ENCODE measurements around the gene TMPRSS3.

TMPRSS3 gene

DNA sequence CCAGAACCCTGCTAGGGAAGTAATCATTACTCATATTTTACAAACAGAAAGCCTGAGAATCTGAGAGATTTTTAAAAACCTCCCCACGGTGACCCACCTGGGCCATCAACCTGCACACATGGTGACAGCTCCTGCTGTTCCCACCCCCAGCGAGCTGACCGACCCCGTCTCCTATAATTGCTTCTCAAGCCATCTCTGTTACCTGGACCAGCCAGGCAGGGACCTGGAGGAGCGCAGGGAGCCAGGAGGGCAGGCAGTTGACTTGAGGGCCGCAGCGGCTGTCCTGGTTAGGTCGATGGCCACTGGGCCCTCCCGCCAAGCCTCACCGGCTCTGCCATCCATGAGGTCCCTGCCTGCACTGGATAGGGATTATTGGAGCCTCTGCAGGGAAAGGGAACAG lies 52.8 kb downstream of the TMPRSS3 start:
- H3K9me3 ChIP-seq (ENCODE audit: insufficient read depth, low read depth, low read length) = no peaks in the 10 kb centered on the region
- H3K4me1 ChIP-seq (ENCODE audit: insufficient read depth, low read length, poor library complexity, severe bottlenecking) = peaks cover 9% of the 10 kb centered on the region
- no peaks in the 10 kb centered on the region for H3K79me2 ChIP-seq (ENCODE audit: insufficient read depth, low read length)
- no peaks in the 10 kb centered on the region for H3F3A ChIP-seq (ENCODE audit: low read depth)
- no peak for TF ChIP-seq EZH2phosphoT487 (IDR thresholded peaks at IDR 0.05; ENCODE audit: borderline replicate concordance)
- TF ChIP-seq, protein P1, sequence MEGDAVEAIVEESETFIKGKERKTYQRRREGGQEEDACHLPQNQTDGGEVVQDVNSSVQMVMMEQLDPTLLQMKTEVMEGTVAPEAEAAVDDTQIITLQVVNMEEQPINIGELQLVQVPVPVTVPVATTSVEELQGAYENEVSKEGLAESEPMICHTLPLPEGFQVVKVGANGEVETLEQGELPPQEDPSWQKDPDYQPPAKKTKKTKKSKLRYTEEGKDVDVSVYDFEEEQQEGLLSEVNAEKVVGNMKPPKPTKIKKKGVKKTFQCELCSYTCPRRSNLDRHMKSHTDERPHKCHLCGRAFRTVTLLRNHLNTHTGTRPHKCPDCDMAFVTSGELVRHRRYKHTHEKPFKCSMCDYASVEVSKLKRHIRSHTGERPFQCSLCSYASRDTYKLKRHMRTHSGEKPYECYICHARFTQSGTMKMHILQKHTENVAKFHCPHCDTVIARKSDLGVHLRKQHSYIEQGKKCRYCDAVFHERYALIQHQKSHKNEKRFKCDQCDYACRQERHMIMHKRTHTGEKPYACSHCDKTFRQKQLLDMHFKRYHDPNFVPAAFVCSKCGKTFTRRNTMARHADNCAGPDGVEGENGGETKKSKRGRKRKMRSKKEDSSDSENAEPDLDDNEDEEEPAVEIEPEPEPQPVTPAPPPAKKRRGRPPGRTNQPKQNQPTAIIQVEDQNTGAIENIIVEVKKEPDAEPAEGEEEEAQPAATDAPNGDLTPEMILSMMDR (conservative IDR thresholded peaks at IDR 0.05; ENCODE audit: low read length) = no peak
- H3K9ac ChIP-seq (ENCODE audit: low read depth, low read length, poor library complexity, severe bottlenecking) = no peak overlapping the region
- no peak overlapping the region for H3K4me2 ChIP-seq (ENCODE audit: low read depth, low read length, poor library complexity, severe bottlenecking)
- no peak overlapping the region for H2AFZ ChIP-seq (ENCODE audit: low read length)
- no peaks in the 10 kb centered on the region for H4K20me1 ChIP-seq (ENCODE audit: insufficient read depth, low read length, poor library complexity, severe bottlenecking)
- no peaks in the 10 kb centered on the region for H3K9me2 ChIP-seq (replicated peaks; ENCODE audit: low read depth, low read length)
- no peak overlapping the region for H3K4me3 ChIP-seq (ENCODE audit: low read length, poor library complexity, severe bottlenecking)
- H3K27me3 ChIP-seq (ENCODE audit: insufficient read depth, low read length, poor library complexity, severe bottlenecking) = no peaks in the 10 kb centered on the region
- H3K36me3 ChIP-seq (ENCODE audit: insufficient read depth, low read length) = no peaks in the 10 kb centered on the region

DNA sequence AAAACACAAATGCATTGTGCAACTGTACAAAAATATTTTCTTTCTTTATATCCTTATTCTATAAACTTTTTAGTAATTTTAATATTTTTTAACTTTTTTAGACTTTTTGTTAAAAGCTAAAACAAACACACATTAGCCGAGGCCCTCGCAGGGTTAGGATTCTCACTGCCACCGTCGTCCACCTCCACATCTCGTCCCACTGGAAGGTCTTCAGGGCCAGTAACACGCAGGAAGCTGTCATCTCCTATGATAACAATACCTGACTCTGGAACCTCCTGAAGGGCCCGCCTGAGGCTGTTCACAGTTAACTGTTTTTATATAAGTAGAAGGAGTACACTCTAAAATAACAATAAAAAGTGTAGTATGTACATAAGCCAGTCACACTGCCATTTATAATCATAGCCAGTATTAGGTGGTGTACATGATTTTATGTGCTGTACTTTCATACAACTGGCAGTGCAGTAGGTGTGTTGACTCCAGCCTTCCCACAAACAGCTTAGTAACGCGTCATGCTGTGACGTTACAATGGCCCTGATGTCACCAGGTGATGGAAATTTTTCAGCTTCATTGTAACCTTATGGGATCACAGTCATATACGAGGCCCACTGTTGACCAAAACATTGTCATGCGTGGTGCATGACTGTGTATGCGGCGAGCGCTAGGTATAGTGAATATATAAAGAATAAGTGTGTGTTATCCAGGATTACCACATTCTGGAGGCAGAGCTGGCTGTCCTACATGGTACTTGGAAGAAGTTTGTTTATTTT lies 53.9 kb downstream of the TMPRSS3 start:
- Histone ChIP-seq H3K4me1 (ENCODE audit: insufficient read depth, low read length, poor library complexity, severe bottlenecking) (peaks cover 11% of the 10 kb centered on the region), H3K4me2 (ENCODE audit: low read depth, low read length, poor library complexity, severe bottlenecking) (no peak overlapping the region), H2AFZ (ENCODE audit: low read length) (no peak overlapping the region), H3K9me3 (ENCODE audit: insufficient read depth, low read depth, low read length) (no peaks in the 10 kb centered on the region), H3K36me3 (ENCODE audit: insufficient read depth, low read length) (no peaks in the 10 kb centered on the region), H3K4me3 (ENCODE audit: low read length, poor library complexity, severe bottlenecking) (no peak overlapping the region), H4K20me1 (ENCODE audit: insufficient read depth, low read length, poor library complexity, severe bottlenecking) (no peaks in the 10 kb centered on the region), H3K79me2 (ENCODE audit: insufficient read depth, low read length) (no peaks in the 10 kb centered on the region), H3K9ac (ENCODE audit: low read depth, low read length, poor library complexity, severe bottlenecking) (no peak overlapping the region), H3K9me2 (replicated peaks; ENCODE audit: low read depth, low read length) (no peaks in the 10 kb centered on the region), H3F3A (ENCODE audit: low read depth) (no peaks in the 10 kb centered on the region), H3K27me3 (ENCODE audit: insufficient read depth, low read length, poor library complexity, severe bottlenecking) (no peaks in the 10 kb centered on the region)
- no peak for TF ChIP-seq EZH2phosphoT487 (IDR thresholded peaks at IDR 0.05; ENCODE audit: borderline replicate concordance)
- TF ChIP-seq, protein P1 (conservative IDR thresholded peaks at IDR 0.05; ENCODE audit: low read length) = no peak

DNA sequence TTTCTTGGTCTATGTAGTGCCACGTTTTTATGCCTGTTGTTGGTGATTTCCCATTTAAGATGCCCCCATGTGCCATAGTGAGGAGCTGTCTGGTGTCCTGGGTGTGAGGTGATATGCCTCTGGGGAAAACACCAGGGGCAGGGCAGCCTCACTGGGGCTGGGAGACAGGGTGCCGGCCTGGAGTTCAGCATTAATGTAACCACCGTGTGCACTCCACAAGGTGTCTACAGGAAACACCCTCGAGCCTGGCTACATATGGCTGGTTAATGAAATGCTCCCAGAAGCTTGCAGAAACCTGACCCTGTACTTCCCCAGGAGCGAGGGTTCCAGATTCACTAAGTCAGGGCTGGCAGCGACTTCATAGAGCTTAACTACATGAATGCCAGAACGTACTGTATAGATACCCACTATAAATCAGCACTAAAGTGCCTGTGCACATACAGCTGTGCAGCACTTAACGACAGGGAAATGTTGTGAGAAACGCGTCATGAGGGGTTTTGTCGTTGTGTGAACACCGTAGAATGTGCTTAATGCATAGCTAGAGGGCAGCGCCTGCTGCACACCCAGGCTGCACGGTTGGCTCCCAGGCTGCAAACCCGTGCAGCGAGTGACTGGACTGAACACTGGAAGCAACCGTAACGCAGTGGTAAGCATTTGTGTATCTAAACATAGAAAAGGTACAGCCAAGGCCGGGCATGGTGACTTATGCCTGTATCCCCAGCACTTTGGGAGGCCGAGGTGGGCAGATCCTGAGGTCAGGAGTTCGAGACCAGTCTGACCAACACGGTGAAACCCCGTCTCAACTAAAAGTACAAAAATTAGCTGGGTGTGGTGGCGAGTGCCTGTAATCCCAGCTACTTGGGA lies 55.4 kb downstream of the TMPRSS3 start:
- H3K4me2 ChIP-seq (ENCODE audit: low read depth, low read length, poor library complexity, severe bottlenecking) = no peak overlapping the region
- H3K9ac ChIP-seq (ENCODE audit: low read depth, low read length, poor library complexity, severe bottlenecking) = no peak overlapping the region
- H3K9me2 ChIP-seq (replicated peaks; ENCODE audit: low read depth, low read length) = no peaks in the 10 kb centered on the region
- no peaks in the 10 kb centered on the region for H3K79me2 ChIP-seq (ENCODE audit: insufficient read depth, low read length)
- H3K27me3 ChIP-seq (ENCODE audit: insufficient read depth, low read length, poor library complexity, severe bottlenecking) = no peaks in the 10 kb centered on the region
- TF ChIP-seq, protein P1 (conservative IDR thresholded peaks at IDR 0.05; ENCODE audit: low read length) = no peak
- H3K4me1 ChIP-seq (ENCODE audit: insufficient read depth, low read length, poor library complexity, severe bottlenecking) = peaks cover 11% of the 10 kb centered on the region
- no peak overlapping the region for H3K4me3 ChIP-seq (ENCODE audit: low read length, poor library complexity, severe bottlenecking)
- H4K20me1 ChIP-seq (ENCODE audit: insufficient read depth, low read length, poor library complexity, severe bottlenecking) = no peaks in the 10 kb centered on the region
- no peak overlapping the region for H2AFZ ChIP-seq (ENCODE audit: low read length)
- H3K36me3 ChIP-seq (ENCODE audit: insufficient read depth, low read length) = no peaks in the 10 kb centered on the region
- H3K9me3 ChIP-seq (ENCODE audit: insufficient read depth, low read depth, low read length) = no peaks in the 10 kb centered on the region
- no peaks in the 10 kb centered on the region for H3F3A ChIP-seq (ENCODE audit: low read depth)
